Pancreas (tissue), 10 donors: ENCODE data around the gene RSU1. TPM values are rescaled to one million over a fixed set of nuclear protein-coding genes. Genes with fewer than 3 reads are reported as not detected.

Experiments
- ATAC-seq, 4 donors: fragments of 200-7000 bp; cut with Tn5 transposase; one replicate each; pipeline versions ENCODE4 v1.8.0 to v1.9.1; 2020; ENCODE audit warnings: mild to moderate bottlenecking in 4 of 4, moderate library complexity in 4 of 4
- DNase-seq, 6 donors: peaks; one replicate each; pipeline ENCODE4 v3.0.0-alpha.2; 2020
- FAIRE-seq: peaks from 2 replicates; lab custom pipeline; 2012; peaks lifted over from hg19 to GRCh38; lab: Jason Lieb, UNC
- H3K27ac ChIP-seq, 4 donors: fragments of 200-600 bp; sonication (generic); 1 replicate in 3 of 4; 2 replicates in 1 of 4; pipeline versions ENCODE4 v1.5.0 to v1.8.0; 2020
- H3K27me3 ChIP-seq, 4 donors: fragments of 200-600 bp; one replicate each; pipeline ENCODE4 v1.8.0; 2021
- H3K36me3 ChIP-seq, 3 donors: fragments of 200-600 bp; sonication (generic) in 1 of 3; one replicate each; pipeline versions ENCODE4 v1.5.0 to v1.8.0; 2020 to 2021
- H3K4me1 ChIP-seq, 3 donors: fragments of 200-600 bp; one replicate each; pipeline ENCODE4 v1.8.0; 2021
- H3K4me3 ChIP-seq, 4 donors: fragments of 200-600 bp; sonication (generic) in 2 of 4; one replicate each; pipeline versions ENCODE4 v1.5.0 to v1.8.0; 2020 to 2021
- H3K9me3 ChIP-seq, 4 donors: fragments of 200-600 bp; one replicate each; pipeline ENCODE4 v1.8.0; 2021
- CTCF ChIP-seq, 4 donors: fragments of 200-600 bp; sonication (generic) in 3 of 4; IDR thresholded peaks; one replicate each; pipeline versions ENCODE4 v1.5.0 to v1.8.0; 2021; ENCODE audit warnings: antibody characterized with exemption in 4 of 4
- WGBS, 2 donors: extraction: QIAGEN DNeasy Blood & Tissue Kit; methylation state at CpG; one replicate each; pipeline ENCODE4 v1.1.7; 2013; 5-methylcytosine and 5-hydroxymethylcytosine counted together
- intact Hi-C, 3 donors: fragments of 100-400 bp; cut with DNase I; formaldehyde crosslinking; loops; one replicate each; pipeline versions ENCODE4 v1.11.1 to v1.14.2; 2022
- polyA plus RNA-seq, 2 donors: library from polyadenylated mRNA; stranded (reverse); fragments of 200-250 nt; gene quantifications; one replicate each; pipeline ENCODE4 v1.2.3, GENCODE V29; 2013
- total RNA-seq, 6 donors: library from RNA; stranded (reverse); fragmentation: NEBNext Ultra II Directional in 4 of 6; extraction: Animal tissue kit (Norgen Biotek cat#: 25700) in 4 of 6; gene quantifications; one replicate each; pipeline versions ENCODE4 v1.2.1 to v1.2.4, GENCODE V29; 2021 to 2023
- donor health status: healthy with polysubstance abuse.
- donor health status: DM: no; HTN: no; CAD: no; lungs with moderate emphysema.
- donor health status: DM: no; HTN: no; CAD: no.
- donor health status: control.
- donor health status: control.
- donor health status: Bipolar disorder and iron deficiency.
- donor health status: DM: yes; HTN: yes; CAD: no.
- donor health status: DM: no; HTN: no; CAD: no.
- donor health status: DM: no; HTN: no; CAD: no.
- donor health status: DM: yes; HTN: yes; CAD: no.

RSU1 gene
- total and polyA plus RNA-seq, 8 donors = 14.7 to 42.3 (median 29.6) TPM

DNA sequence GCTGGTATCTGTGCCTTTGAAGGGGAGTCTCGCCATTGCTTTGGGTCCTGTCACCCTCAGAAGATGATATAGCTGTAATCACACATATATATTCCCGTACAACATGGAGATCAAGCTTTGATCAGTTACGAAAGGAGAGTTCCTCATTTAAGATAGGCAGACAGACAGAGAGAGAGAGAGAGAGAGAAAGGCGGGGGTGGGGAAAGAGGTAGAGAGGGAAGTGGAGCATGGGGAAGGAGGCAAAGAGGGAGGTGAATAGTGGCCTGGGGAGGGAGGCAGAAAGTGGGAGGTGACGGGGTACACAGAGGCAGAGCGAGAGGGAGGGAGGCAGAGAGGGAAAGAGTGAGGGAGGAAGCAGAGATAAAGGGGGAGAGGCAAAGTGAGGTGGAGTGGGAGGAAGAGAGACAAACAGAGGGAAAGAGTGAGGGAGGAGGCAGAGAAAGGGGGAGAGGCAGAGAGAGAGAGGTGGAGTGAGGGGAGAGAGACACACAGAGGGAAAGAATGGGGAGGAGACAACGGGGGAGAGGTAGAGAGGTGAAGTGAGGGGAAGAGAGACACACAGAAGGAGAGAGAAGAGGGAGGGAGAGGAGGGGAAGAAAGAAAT, 250.9 kb downstream of the RSU1 start:
- TF ChIP-seq CTCF (IDR thresholded peaks at IDR 0.05) = no peak
- Histone ChIP-seq H3K36me3 (no peaks in the 10 kb centered on the region), H3K27ac (no peak overlapping the region), H3K4me3 (no peak overlapping the region), H3K27me3 (no peaks in the 10 kb centered on the region), H3K4me1 (no peaks in the 10 kb centered on the region), H3K9me3 (no peaks in the 10 kb centered on the region)
- DNase-seq (no peak), ATAC-seq (no peak), FAIRE-seq (no peak)
- WGBS, 2 donors = 48 to 51% methylated on average over 7 of the region's 7 CpGs
- intact Hi-C loops = no loop called here

DNA sequence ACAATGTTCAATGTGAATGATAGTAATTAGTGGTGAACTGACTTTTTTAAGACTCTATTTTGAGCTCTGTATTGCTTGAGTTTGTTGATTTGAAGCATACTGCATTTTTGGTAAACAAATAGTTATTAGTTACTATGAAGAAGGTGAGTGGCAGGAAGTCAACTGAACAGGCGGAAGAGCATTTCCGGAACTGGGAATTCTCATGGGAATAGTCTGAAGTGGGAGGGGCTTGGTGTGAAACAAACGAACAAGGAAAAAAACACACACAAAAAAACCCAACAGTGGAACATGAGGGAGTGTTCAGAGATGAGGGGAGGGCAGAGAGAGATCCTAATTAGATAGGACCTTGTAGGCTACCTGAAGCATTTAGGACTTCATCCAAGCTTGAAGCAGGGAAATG, 251.6 kb downstream of the RSU1 start:
- Histone ChIP-seq H3K36me3 (no peaks in the 10 kb centered on the region), H3K4me1 (no peaks in the 10 kb centered on the region), H3K4me3 (no peak overlapping the region), H3K9me3 (no peaks in the 10 kb centered on the region), H3K27ac (no peak overlapping the region), H3K27me3 (no peaks in the 10 kb centered on the region)
- DNase-seq = no peak
- intact Hi-C loops = no loop called here
- no peak for TF ChIP-seq CTCF (IDR thresholded peaks at IDR 0.05)
- no peak for ATAC-seq
- 30 to 35% methylated on average over 3 of the region's 3 CpGs for WGBS, 2 donors
- no peak for FAIRE-seq

DNA sequence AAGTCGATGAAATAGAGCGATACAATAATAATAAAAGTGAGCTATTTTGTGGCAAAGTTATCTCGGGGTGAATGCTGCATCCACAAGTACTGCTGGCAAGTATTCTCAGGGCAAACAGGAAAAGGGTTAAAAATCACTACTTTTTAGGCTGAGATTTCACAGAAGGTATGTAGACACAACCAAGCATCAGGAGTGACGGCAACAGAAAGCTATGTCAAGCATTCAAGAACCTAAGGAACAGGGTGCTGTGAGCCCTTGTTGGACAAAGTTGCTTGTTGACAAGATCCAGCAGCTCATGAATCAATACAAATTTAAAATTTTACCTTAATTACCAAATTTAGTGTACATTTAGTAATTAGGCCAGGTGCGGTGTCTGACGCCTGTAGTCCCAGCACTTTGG, 254.3 kb downstream of the RSU1 start:
- ATAC-seq = no peak
- WGBS, 2 donors = 83 to 88% methylated on average over 6 of the region's 6 CpGs

DNA sequence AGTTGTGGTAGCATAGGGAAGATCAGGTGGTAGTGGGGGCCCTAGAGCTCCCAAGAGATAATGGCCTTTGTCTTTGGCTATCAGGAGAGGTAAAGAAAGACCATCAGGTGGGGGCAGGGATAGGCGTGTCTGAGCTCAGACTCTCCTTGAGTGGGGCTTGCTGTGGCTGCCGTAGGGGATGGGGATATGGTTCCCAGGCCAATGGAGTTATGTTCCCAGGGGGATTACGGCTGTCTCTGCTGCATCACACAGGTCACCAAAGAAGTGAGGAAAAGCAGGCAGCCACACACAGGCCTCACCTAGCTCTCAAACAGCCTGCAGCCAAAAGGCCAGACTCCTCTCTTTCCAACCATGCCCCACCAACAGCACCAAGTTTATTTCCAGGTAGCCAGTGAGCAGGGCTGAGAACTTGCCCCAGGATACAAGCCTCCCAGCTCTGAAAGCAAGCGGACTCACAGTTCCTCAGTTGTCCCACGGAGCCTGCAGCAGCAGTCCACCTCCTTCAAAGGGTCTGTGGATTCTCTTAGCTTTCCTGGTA, 257.9 kb downstream of the RSU1 start:
- FAIRE-seq = no peak
- intact Hi-C loops = no loop called here

More for the DNA sequence above, 254.3 kb downstream of the RSU1 start:
- TF ChIP-seq CTCF (IDR thresholded peaks at IDR 0.05) = no peak
- Histone ChIP-seq H3K9me3 (no peaks in the 10 kb centered on the region), H3K4me1 (no peaks in the 10 kb centered on the region), H3K4me3 (no peak overlapping the region), H3K27me3 (no peaks in the 10 kb centered on the region), H3K36me3 (no peaks in the 10 kb centered on the region), H3K27ac (no peak overlapping the region)
- intact Hi-C loops = no loop called here
- DNase-seq (no peak), FAIRE-seq (no peak)

More for the DNA sequence above, 257.9 kb downstream of the RSU1 start:
- Histone ChIP-seq H3K27me3 (no peaks in the 10 kb centered on the region), H3K27ac (no peak overlapping the region), H3K36me3 (no peaks in the 10 kb centered on the region), H3K9me3 (no peaks in the 10 kb centered on the region), H3K4me1 (no peaks in the 10 kb centered on the region), H3K4me3 (no peak overlapping the region)
- ATAC-seq (no peak), DNase-seq (no peak)
- no peak for TF ChIP-seq CTCF (IDR thresholded peaks at IDR 0.05)
- 45 to 60% methylated on average over 5 of the region's 5 CpGs for WGBS, 2 donors
